ENCODE results near the gene OR52N1. TPM values are rescaled to one million over a fixed set of nuclear protein-coding genes. Genes with fewer than 3 reads are reported as not detected.

Gene OR52N1
- not detected for total RNA-seq

GRCh38 chr11:5791165-5791564 is at the start of gene OR52N1:
TSS of gene OR52N1 (minus strand) at chr11:5791265. CDS start at chr11:5788816, 2,449 bp downstream.
- Histone ChIP-seq H3K27me3 (no peaks in the 10 kb centered on the region), H3K9me3 (no peaks in the 10 kb centered on the region), H3K9ac (ENCODE audit: low read depth in 2 of 2, low read length in 2 of 2) (no peak within 1 kb of the TSS), H3K36me3 (no peaks in the 10 kb centered on the region), H3K4me3 (no peak within 1 kb of the TSS), H3K4me1 (no peaks in the 10 kb centered on the region), H3K27ac (no peak within 1 kb of the TSS)
- no peak for TF ChIP-seq CTCF (IDR thresholded peaks at IDR 0.05)
- no peak for DNase-seq
- intact Hi-C loops (cut with DNase I), result no loop called here

GRCh38 chr11:5837695-5838094 is 46.6 kb upstream of the OR52N1 start:
- Histone ChIP-seq H3K4me3 (no peak overlapping the region), H3K27ac (no peak overlapping the region), H3K36me3 (no peaks in the 10 kb centered on the region), H3K4me1 (no peaks in the 10 kb centered on the region), H3K9ac (ENCODE audit: low read depth in 2 of 2, low read length in 2 of 2) (no peak overlapping the region), H3K9me3 (no peaks in the 10 kb centered on the region), H3K27me3 (no peaks in the 10 kb centered on the region)
- intact Hi-C loops (cut with DNase I), result no loop called here
- no peak for TF ChIP-seq CTCF (IDR thresholded peaks at IDR 0.05)
- DNase-seq, result no peak

GRCh38 chr11:5833446-5833845 is 42.4 kb upstream of the OR52N1 start:
- DNase-seq, result no peak
- H3K9ac ChIP-seq (ENCODE audit: low read depth in 2 of 2, low read length in 2 of 2), result no peak overlapping the region
- H3K4me3 ChIP-seq, result no peak overlapping the region
- intact Hi-C loops (cut with DNase I), result no loop called here
- no peak overlapping the region for H3K27ac ChIP-seq
- H3K36me3 ChIP-seq, result no peaks in the 10 kb centered on the region
- TF ChIP-seq CTCF (IDR thresholded peaks at IDR 0.05), result no peak
- H3K4me1 ChIP-seq, result no peaks in the 10 kb centered on the region
- no peaks in the 10 kb centered on the region for H3K27me3 ChIP-seq
- no peaks in the 10 kb centered on the region for H3K9me3 ChIP-seq

- intact Hi-C loops (cut with DNase I), result no loop called here
- DNase-seq, result no peak
- no peak overlapping the region for H3K27ac ChIP-seq
- H3K4me3 ChIP-seq, result no peak overlapping the region
- H3K27me3 ChIP-seq, result no peaks in the 10 kb centered on the region
- H3K9ac ChIP-seq (ENCODE audit: low read depth in 2 of 2, low read length in 2 of 2), result no peak overlapping the region
- no peaks in the 10 kb centered on the region for H3K4me1 ChIP-seq
- no peaks in the 10 kb centered on the region for H3K9me3 ChIP-seq
- TF ChIP-seq CTCF (IDR thresholded peaks at IDR 0.05), result no peak
- H3K36me3 ChIP-seq, result no peaks in the 10 kb centered on the region
These were observed 40.2 kb upstream of the OR52N1 start for GRCh38 chr11:5831196-5831829.

- Histone ChIP-seq H3K9me3 (no peaks in the 10 kb centered on the region), H3K36me3 (no peaks in the 10 kb centered on the region), H3K27ac (no peak overlapping the region), H3K9ac (ENCODE audit: low read depth in 2 of 2, low read length in 2 of 2) (no peak overlapping the region), H3K4me3 (no peak overlapping the region), H3K27me3 (no peaks in the 10 kb centered on the region), H3K4me1 (no peaks in the 10 kb centered on the region)
- no peak for TF ChIP-seq CTCF (IDR thresholded peaks at IDR 0.05)
- DNase-seq, result no peak
- intact Hi-C loops (cut with DNase I), result no loop called here
These were observed 27.3 kb upstream of the OR52N1 start for GRCh38 chr11:5818245-5818886.

Measured in colonic mucosa (tissue), 4 donors.